HepG2 (cell line): ENCODE measurements around the gene IL27RA. TPM values are rescaled to one million over a fixed set of nuclear protein-coding genes. Genes with fewer than 3 reads are reported as not detected.
A peak's percentile ranks its signal among the peaks of the same experiment; 100 is the strongest.

Source experiments
- ADNP ChIP-seq: sonication (generic); formaldehyde crosslinking; IDR thresholded peaks from 2 replicates; pipeline ENCODE4 v1.4.0; 2020; ENCODE audit warnings: missing genetic modification reagents
- ARNTL ChIP-seq: sonication (generic); formaldehyde crosslinking; IDR thresholded peaks from 2 replicates; pipeline ENCODE4 v1.4.0; 2020; ENCODE audit warnings: mild to moderate bottlenecking, missing genetic modification reagents
- ATF7-NPFF ChIP-seq: sonication (generic); formaldehyde crosslinking; IDR thresholded peaks from 2 replicates; pipeline ENCODE4 v1.8.1; 2023; ENCODE audit warnings: mild to moderate bottlenecking, low read depth, missing genetic modification reagents, moderate library complexity
- DMAP1 ChIP-seq: IDR thresholded peaks from 2 replicates; pipeline ENCODE4 v1.6.1; 2016
- HNF1B ChIP-seq: sonication (generic); formaldehyde crosslinking; IDR thresholded peaks from 2 replicates; pipeline ENCODE4 v1.5.1; 2020; ENCODE audit warnings: mild to moderate bottlenecking, moderate library complexity, missing genetic modification reagents
- HNF4A ChIP-seq: sonication (generic); formaldehyde crosslinking; IDR thresholded peaks from 2 replicates; pipeline ENCODE4 v1.4.0; 2020; ENCODE audit warnings: missing genetic modification reagents
- POLR2AphosphoS2 ChIP-seq: IDR thresholded peaks from 2 replicates; pipeline ENCODE4 v1.6.1; 2011; ENCODE audit warnings: low read depth, low read length, improper control_type of control experiment
- RXRB ChIP-seq: IDR thresholded peaks from 2 replicates; pipeline ENCODE4 v1.6.1; 2016; ENCODE audit warnings: borderline replicate concordance, missing genetic modification reagents, missing compliant biosample characterization
- TBP ChIP-seq: sonication (generic); formaldehyde crosslinking; IDR thresholded peaks from 2 replicates; pipeline ENCODE4 v1.5.0; 2020; ENCODE audit warnings: missing genetic modification reagents
- USF2 ChIP-seq, 2 experiments: sonication (generic) in 1 of 2; formaldehyde crosslinking in 1 of 2; IDR thresholded peaks; 2 replicates each; pipeline versions ENCODE4 v1.5.1 to v1.6.1; 2011 to 2020; ENCODE audit warnings: borderline replicate concordance in 1 of 2, low read depth in 1 of 2, low read length in 1 of 2, mild to moderate bottlenecking in 1 of 2, missing genetic modification reagents in 1 of 2, moderate library complexity in 1 of 2
- ZEB1 ChIP-seq: IDR thresholded peaks from 2 replicates; pipeline ENCODE4 v1.6.1; 2012; ENCODE audit warnings: mild to moderate bottlenecking, low read depth, inconsistent platforms; ENCODE audit not compliant: insufficient replicate concordance
- ZNF121 ChIP-seq: sonication (generic); formaldehyde crosslinking; IDR thresholded peaks from 2 replicates; pipeline ENCODE4 v1.5.0; 2020; ENCODE audit warnings: mild to moderate bottlenecking, missing genetic modification reagents
- ZNF333 ChIP-seq: sonication (generic); formaldehyde crosslinking; IDR thresholded peaks from 2 replicates; pipeline ENCODE4 v1.4.0; 2020; ENCODE audit warnings: mild to moderate bottlenecking, missing genetic modification reagents, borderline replicate concordance
- ZNF350 ChIP-seq: sonication (generic); formaldehyde crosslinking; IDR thresholded peaks from 2 replicates; pipeline ENCODE4 v1.4.0; 2020; ENCODE audit warnings: mild to moderate bottlenecking, low read depth, missing genetic modification reagents, borderline replicate concordance
- ZNF501 ChIP-seq: sonication (generic); formaldehyde crosslinking; IDR thresholded peaks from 2 replicates; pipeline ENCODE4 v1.5.1; 2020; ENCODE audit warnings: mild to moderate bottlenecking, moderate library complexity, missing genetic modification reagents
- ZNF691 ChIP-seq: sonication (generic); formaldehyde crosslinking; IDR thresholded peaks from 2 replicates; pipeline ENCODE4 v1.4.0; 2020; ENCODE audit warnings: missing genetic modification reagents, low read depth, mild to moderate bottlenecking, borderline replicate concordance
- ZNF784 ChIP-seq: sonication (generic); formaldehyde crosslinking; IDR thresholded peaks from 2 replicates; pipeline ENCODE4 v1.5.1; 2020; ENCODE audit warnings: missing genetic modification reagents, mild to moderate bottlenecking, borderline replicate concordance
- ZNF800 ChIP-seq: sonication (generic); formaldehyde crosslinking; IDR thresholded peaks from 2 replicates; pipeline ENCODE4 v1.4.0; 2020; ENCODE audit warnings: missing genetic modification reagents
- polyA plus RNA-seq, 8 experiments: library from polyadenylated mRNA; depleted of rRNA in 3 of 8; stranded (reverse) in 7 of 8; unstranded in 1 of 8; fragments of >200 nt; fragmentation: Illumina TruSeq in 4 of 8; extraction: Trizol in 4 of 8; gene quantifications; 2 replicates each; pipeline versions ENCODE4 v1.2.1 to v1.2.3, GENCODE V29; 2011 to 2016; ENCODE audit warnings: low read depth in 4 of 8, missing spikeins in 1 of 8, mixed read lengths in 1 of 8; ENCODE audit not compliant: insufficient read depth in 1 of 8
- total RNA-seq, 5 experiments: library from RNA; depleted of rRNA; stranded (reverse); fragments of >200 nt; fragmentation: Illumina TruSeq; extraction: Trizol; gene quantifications; 2 replicates each; pipeline ENCODE4 v1.2.3, GENCODE V29; 2016; ENCODE audit warnings: low read depth in 1 of 5
- TF ChIP-seq, protein P1 (sequence below), 2 experiments: sonication (generic) in 1 of 2; formaldehyde crosslinking in 1 of 2; IDR thresholded peaks; 2 replicates each; pipeline versions ENCODE4 v1.4.0 to v1.6.1; 2018 to 2020; ENCODE audit warnings: missing genetic modification reagents in 2 of 2, borderline replicate concordance in 1 of 2, low read depth in 1 of 2, mild to moderate bottlenecking in 1 of 2, missing biosample characterization in 1 of 2

The IL27RA gene
- total and polyA plus RNA-seq, 2 of the 13 experiments (the other 11 are each of a cell fraction or from before 2014, with no cell fraction given) = 3.5 to 8.1 TPM

DNA sequence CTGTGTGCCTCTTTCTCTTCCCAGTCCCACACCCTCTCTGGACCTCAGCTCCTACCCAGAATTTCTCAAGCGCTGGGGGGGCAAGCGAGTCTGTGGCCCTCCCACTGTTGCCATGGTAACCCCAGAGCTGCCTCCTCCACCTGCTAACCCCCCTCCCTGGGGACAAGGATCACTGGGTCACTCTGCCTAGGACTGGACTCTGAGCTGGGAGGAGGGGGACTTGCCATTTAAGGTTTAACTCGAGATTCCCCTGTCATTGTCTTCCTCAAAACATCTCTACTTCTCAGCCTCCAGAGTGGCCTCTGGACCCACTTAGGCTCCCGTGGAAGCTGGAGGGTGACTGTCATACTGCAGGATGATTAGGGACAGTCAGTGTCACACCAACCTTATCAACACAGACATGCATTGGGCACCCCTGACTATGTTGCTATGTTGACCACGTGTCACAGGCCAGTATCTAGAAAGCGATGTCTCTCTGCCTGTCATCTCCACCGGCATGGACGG lies 28.1 kb downstream of the IL27RA start (continued):
- TF ChIP-seq USF2 (IDR thresholded peaks at IDR 0.05; ENCODE audit: low read depth, low read length) (0 out of 2 replicates have a peak, but pooled peaks have one; percentile 28), USF2 (CRISPR knock-in tag; IDR thresholded peaks at IDR 0.05; ENCODE audit: borderline replicate concordance) (peak; percentile 58), ZNF691 (CRISPR knock-in tag) (no peak), HNF4A (peak; percentile 98), ZEB1 (peak; percentile 42), DMAP1 (CRISPR knock-in tag) (peak; percentile 45; the same call in 1 of the 2 replicates), ZNF333 (CRISPR knock-in tag) (no peak), ZNF784 (CRISPR knock-in tag) (no peak), POLR2AphosphoS2 (no peak), ZNF501 (CRISPR knock-in tag) (peak; percentile 21; the same call in 1 of the 2 replicates), ATF7-NPFF (no peak), ADNP (CRISPR knock-in tag) (no peak), TBP (CRISPR knock-in tag) (no peak), HNF1B (CRISPR knock-in tag) (peak; percentile 64), ZNF350 (CRISPR knock-in tag) (peak; percentile 39; the same call in 1 of the 2 replicates), RXRB (CRISPR knock-in tag) (peak; percentile 79), ZNF121 (CRISPR knock-in tag) (no peak), ZNF800 (CRISPR knock-in tag) (no peak), ARNTL (peak; percentile 69; the same call in 1 of the 2 replicates)
- TF ChIP-seq, protein P1, sequence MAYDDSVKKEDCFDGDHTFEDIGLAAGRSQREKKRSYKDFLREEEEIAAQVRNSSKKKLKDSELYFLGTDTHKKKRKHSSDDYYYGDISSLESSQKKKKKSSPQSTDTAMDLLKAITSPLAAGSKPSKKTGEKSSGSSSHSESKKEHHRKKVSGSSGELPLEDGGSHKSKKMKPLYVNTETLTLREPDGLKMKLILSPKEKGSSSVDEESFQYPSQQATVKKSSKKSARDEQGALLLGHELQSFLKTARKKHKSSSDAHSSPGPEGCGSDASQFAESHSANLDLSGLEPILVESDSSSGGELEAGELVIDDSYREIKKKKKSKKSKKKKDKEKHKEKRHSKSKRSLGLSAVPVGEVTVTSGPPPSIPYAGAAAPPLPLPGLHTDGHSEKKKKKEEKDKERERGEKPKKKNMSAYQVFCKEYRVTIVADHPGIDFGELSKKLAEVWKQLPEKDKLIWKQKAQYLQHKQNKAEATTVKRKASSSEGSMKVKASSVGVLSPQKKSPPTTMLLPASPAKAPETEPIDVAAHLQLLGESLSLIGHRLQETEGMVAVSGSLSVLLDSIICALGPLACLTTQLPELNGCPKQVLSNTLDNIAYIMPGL (CRISPR knock-in tag; IDR thresholded peaks at IDR 0.05; ENCODE audit: borderline replicate concordance in 1 of 2, low read depth in 1 of 2) = 0 out of 4 replicates have a peak, but pooled peaks of 1 of the 2 experiments have one; percentile 39
